Stimulated activated CD8-positive, alpha-beta memory T cell treated with anti-CD3 and anti-CD28 coated beads, Interleukin-4, amount 100 ng/mL, for 4 hours (primary cell): Measurements from ENCODE around the gene NTRK1.

Experiments
- DNase-seq, 2 donors: peaks; one replicate each; pipeline ENCODE4 v3.0.0-alpha.2; 2020; ENCODE audit warnings: low read depth in 2 of 2, low spot score in 1 of 2

Gene NTRK1

DNA sequence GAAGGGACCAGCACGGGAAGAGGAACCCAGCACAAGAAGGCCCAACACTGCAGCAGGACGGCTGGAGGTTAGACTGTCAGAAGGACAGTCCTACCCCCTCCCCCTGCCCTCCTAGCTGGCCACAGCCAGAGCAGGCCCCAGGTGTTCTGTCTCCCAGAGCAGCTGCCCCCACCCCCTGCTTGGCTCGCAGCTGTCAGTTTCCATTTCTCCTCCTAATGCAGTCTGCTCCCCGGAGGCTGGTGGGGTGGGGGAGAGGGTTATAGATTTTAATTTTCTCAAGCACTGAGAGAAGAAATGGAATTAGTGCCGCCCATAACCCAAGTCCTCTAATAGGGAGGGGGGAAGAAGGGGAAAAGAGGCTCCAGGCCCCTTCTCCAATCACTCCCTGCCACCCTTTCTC lies 19.8 kb downstream of the NTRK1 start:
- DNase-seq, result no peak

DNA sequence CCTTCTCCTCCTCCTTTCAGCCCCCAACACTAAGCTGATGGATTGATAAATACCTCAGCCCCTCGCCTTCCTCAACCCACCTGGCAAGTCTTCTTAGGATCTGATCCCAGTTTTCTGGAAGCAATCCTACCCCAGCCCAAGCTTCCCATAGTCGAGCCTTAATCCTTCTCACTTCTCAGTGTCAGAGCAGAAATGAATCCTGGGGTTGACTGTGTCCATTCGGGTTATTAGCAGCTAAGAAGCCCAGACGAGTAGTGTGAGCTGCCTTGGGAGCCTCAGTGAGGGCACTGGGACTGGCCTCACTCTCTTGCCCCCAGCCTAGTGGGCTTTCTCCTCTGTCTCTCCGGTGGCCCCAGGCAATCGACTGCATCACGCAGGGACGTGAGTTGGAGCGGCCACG lies 20.4 kb downstream of the NTRK1 start:
- no peak for DNase-seq

DNA sequence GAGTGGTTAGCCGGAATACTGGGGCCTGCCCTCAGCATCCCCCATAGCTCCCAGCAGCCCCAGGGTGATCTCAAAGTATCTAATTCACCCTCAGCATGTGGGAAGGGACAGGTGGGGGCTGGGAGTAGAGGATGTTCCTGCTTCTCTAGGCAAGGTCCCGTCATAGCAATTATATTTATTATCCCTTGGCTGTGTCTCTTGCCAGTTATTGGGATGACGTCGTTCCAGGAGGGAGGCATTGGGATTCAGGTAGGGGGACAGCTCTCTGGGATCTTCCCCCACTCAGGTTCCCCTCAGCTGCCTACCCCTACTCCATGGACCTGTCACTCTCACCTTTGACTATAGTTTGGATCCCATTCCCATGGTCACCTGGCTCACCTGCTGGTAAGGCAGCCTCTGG lies 21.0 kb downstream of the NTRK1 start:
- DNase-seq, result no peak

DNA sequence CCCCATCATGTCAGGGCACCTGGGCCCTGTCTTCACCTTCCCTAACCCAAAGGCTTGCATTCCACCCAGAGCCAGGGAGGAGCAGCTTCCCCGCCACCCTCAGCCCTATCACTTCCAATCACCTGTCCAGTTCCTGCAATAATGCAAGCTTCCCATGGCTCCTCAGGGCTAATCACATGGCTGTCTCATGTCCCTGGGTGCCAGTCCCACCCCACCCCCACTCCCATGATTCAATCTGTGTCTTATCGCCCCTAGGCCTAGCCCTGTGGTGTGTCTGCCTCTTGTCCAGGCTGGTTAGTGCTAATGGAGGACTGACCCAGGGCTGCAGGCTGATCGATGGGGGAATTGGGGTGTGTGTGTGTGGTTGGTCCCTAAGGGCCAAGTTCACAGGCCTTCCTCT lies 21.9 kb downstream of the NTRK1 start:
- DNase-seq, result no peak

DNA sequence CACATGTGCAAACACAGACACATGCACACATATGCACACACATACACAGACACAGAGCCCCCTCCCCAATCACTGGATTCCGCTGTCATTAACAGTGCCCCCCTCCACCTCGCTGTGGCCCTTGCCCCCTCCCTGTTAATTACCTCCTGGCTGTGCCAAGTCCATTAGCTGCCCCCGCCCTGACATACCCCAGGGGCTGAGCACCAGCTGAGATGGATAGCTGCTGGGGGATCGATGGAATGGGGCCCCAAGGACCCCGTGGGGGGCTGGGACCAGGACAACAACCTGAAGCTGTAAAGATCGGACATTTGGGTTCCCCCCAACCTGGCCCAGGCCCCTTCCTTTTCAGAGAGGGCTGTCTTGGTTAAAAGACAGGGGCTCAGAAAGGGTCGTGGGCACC lies 23.3 kb downstream of the NTRK1 start:
- DNase-seq, result no peak

DNA sequence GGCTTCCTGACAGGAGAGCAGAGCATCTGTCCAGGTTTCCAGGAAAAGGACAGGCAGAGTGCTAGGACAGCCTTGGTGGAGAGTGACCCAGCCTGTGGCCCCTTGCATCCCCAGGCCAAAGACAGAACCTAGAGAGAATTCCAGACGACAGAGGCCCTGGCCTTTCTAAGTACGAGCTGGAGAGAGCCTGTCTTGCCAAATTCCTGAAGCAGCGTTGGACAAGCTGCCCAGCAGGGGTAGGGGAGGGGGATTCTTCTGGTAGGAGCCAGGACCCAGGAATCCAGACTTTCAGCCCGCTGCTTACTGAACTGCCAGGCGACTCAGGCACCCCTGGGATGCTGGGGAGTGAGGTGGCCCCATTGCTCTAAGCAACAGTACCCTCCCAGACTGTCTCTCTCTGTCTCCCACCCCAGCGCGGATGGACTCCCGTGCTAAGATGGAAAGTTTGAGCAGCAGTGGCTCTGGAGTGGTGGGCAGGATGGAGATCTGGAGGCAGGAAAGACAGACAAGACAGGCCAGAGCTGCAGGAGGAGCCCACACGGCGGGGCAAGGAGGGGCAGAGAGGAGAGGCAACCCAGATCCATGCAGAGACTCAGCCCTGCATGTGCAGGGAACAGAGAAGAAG lies 24.0 kb downstream of the NTRK1 start:
- DNase-seq, result no peak

DNA sequence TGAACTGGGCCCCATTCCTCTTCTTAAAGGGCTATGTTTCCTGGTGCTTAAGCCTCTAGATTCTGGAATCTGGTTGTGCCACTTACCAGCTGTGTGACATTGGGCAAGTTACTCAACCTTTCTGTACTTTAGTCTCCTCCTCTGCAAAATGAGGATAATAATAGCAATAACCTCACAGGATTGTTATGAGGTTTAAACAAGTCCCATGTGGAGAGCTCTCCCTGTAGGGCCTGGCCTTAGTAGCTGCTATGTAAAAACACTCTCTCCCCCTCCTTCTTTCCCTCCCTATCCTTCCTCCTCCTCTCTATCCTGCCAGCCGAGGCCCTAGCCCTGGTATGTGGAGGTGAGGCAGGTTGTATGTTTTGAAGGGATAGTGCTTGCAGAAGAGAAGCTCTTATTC lies 24.6 kb downstream of the NTRK1 start:
- no peak for DNase-seq

DNA sequence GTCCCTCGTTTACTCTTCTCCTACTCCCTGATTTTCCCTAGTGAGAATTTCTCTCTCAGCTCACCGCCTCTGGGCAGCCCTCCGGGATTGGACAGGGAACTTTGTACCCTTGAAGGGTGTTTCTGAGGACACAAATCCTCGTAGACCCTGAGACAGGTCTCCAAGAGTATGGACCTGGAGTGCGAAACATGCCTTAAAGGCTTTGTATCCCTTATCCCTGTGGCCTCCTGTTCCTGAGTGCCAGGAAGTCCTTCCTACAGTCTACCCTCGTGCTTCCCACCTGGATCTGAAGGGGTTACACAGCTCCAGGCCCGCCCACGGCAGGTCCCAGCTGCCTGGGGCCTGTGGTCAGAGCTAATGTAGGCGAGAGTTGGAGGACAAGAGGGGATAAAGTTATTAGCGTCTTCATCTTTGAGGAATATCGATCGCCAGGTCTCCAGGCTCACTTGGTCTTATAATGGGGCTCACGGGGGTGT lies 25.3 kb downstream of the NTRK1 start:
- DNase-seq, result no peak

DNA sequence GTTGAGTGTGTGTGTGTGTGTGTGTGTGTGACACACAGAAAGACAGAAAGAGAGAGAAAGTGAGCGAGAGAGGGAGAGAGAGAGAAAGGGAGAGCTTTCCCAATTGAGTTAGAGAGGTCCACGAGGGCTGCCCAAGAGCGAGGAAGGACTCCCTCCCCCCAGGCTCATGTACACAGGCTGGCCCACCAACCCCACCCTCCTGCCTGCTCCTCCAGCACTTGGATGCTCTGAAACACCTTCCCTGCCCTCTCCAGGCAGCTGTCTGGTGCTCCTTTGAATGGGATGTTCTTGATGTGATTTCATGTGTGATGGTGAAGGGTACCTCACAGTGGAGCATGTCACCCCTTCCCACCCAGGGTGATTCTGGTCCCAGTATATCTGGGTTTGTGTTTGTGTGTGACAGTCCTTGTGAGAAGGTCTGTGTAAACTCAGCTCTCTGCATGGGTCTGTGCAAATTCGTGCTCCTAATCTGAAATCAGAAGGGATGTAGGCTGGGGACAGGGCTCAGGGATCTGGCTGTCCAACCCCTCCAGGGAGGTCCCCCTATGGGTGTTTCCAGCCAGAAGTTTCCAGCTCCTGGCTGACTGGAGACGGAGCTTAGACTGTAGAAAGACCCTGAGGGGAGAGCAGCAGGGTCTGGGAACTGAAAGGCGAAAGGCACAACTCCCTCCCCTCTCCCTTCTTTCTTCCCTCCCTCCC lies 26.1 kb downstream of the NTRK1 start:
- no peak for DNase-seq

DNA sequence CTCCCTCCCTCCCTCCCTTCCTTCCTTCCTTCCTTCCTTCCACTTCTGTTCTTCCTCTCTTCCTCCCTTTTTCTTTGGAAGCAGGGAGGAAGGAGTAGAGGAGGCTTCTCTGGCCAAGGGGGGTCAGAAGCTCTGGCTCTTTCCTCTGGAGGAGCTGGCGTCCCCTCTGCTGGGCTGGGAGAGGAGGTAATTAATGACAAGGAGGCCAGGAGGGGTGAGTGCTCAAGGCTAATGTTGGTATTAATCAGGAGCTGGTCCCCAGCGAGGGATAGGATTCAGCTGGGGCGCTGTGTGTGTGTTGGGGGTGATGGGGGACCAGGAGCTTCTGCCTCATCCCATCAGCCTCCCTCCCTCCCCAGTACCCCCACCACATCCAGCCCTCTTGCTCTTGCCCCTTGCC lies 26.7 kb downstream of the NTRK1 start:
- DNase-seq, result no peak

DNA sequence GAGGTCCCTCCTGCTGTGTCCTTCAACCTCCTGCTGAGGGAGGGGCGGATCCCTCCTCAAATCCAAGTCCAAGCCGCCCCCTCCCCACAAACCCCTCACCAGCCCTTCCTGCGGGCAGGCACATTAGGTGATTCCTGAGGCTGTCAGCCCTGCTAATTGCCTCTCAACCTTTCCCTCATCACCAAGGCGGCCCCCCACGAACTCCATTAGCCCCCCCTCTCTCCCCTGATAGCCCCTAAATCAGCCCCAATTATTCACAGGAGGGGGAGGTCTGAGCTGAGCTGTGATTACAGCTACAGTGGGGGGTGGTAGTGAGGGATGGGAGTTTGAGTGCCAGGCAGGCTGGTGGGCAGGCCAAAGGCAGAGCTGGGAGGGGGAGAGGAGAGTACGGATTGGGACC lies 27.1 kb downstream of the NTRK1 start:
- DNase-seq, result no peak

DNA sequence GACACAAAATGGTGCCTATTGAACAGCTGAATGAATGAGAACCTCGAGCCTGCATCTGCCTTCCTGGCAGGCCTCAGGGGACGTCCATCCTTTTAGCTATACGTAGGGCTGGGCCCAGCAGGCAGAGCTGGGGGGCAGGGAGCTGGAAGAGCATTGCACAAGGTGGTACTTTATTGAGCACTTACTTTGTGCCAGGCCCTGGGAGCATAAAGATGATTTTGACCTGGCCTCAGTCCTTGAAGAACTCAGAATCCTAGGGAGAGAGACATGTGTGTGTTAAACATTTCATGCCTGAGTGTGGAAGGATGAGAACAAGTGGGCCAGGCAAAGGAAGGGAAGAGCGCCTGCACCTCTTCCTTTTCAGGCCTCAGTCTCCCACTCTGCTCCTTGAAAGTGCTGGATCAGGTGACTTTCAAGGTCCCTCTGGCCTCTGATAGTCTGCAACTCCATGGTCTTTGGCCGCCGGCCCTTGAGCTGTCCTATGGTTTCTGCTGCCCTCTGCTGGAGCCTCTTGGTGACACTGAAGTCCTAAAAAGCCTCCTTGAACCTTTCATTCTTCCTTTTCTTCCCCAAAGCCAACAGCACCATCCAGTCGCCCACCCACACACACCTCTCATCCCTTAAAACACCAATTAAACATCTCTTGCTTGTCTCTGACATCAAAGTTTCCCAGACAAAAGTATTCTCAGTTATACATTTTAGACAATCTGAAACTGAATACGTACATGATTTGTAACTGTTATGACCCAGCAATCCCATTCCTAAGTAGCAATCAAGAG lies 29.3 kb downstream of the NTRK1 start:
- DNase-seq, result peak; percentile 14 to 27

DNA sequence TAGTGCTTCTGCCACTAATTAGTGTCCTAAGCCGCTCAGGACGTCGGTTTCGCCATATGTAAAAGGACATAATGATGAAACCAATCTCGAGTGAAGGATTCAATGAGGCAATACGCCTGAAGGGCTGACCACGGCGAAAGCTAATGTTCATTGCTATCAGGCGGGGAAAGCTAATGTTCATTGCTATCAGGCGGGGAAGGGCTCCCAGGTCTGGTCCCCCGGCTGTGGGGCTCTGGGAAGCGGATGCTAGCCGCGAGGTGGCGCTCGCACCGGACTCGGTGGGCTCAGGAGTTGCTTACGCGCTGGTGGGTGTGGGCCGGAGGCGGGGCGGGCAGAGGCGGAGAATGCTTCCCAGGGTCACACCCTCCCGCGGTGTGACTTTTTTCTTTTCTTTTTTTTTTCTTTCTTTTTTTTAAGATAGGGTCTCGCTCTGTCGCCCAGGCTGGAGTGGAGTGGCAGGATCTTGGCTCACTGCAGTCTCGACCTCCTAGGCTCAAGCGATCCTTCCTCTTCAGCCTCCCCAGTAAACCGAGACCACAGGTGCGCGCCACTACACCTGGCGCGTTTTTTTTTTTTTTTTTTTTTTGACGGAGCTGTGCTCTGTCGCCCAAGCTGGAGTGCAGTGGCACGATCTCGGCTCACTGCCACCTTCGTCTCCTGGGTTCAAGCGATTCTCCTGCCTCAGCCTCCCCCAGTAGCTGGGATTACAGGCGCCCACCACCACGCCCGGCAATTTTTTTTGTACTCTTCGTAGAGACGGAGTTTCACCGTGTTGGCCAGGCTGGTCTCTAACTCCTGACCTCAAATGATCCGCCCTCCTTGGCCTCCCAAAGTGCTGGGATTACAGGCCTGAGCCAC lies 31.8 kb downstream of the NTRK1 start:
- DNase-seq, result peak; percentile 73 to 76

DNA sequence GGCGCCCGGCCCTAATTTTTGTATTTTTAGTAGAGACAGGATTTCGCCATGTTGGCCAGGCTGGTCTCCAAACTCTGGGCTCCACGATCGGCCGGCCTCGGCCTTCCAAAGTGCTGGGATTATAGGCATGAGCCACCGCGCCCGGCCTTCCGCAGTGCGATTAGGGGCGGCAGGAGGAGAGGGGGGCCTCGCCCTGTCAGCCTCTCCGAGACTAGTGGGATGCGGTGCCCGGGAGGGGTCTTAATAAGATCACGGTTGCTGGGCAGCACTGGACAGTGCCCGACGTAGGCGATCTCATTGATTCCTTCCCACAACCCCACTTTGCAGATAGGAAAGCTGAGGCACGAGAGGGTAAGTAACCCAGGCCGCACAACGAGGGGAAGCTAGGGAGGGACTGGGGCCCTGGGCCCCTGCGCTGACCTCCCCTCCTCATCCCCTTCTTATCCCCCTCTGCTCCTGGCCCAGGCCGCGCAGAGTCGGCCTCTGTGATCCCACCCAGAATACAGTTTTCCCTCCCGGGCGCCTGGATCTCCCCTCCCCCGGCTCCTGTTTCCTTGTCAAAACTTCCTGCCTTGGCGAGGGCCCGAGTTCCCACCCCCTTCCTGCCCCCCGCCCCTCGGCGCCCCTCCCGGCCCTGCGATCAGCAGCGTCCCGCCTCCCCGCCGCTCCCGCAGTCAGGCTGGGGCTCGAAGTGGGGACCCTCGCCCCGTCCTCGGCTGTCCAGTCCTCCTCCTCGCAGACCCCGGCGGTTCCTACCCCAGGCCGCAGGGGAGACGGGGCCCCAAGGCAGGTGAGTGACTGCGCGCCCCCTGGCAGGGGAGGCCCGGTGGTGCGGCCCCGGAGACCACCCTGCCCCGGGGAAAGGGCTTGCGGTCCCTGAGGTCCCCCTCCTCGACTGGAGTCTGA lies 32.6 kb downstream of the NTRK1 start, which contains the start of gene PEAR1:
Gene PEAR1 (plus strand): TSS at position 671 of the 906 bp plus-strand sequence. CDS start 10,209 bp downstream, outside the sequence.
- no peak for DNase-seq

DNA sequence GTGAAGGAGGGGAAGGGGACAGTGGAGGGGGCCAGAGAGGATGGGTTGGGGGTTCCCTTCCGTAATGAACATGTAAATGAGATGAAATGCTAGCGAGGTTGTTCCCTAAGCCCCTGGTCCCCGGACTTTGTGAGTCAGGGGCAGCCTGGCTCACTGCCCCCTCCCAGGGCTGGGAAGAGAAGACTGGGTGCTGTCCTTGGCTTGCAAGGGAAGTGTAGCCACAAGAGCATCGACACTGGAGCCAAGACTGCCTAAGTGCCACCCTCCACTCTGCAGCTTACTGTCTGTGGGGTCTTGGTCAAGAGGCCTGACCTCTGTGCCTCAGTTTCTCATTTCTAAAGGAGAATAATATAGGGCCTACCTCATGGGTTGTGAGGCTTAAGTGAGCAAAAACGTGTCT lies 33.3 kb downstream of the NTRK1 start:
- no peak for DNase-seq

DNA sequence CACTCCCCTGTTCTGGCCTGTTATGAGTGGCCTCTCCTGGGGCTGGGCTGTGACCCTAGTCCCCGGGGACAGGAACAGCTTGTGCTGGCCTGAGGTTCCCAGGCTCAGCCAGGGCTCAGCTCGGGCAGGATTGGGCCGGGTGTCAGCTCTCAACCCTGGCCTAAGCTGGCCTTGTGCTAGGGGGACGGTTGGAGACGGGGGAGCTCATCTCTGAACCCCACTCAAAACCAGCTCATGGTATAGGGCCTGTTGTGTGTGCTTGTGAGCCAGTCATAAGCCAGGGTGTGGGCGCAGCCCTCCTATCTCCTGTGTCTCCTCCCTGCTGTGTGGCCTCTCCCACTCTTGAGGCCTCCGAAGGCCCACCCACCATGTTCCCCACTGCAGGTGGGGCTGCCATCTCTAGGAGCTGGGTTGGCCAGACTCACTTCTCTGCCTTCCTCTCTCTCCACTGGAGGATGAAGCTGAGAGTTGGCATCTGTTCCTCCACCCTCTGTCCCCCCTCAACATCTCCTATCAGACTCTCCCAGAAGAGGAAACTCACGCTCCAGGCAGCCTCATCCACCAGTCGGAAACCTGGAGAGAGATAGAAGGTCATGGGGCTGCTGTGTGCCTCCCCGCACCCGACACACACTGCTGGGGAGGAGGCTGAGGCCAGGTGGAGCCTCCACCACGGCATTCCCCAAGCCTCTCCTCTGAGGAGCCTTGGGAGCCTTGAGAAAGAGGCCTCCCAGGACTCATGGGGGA lies 34.2 kb downstream of the NTRK1 start:
- no peak for DNase-seq

DNA sequence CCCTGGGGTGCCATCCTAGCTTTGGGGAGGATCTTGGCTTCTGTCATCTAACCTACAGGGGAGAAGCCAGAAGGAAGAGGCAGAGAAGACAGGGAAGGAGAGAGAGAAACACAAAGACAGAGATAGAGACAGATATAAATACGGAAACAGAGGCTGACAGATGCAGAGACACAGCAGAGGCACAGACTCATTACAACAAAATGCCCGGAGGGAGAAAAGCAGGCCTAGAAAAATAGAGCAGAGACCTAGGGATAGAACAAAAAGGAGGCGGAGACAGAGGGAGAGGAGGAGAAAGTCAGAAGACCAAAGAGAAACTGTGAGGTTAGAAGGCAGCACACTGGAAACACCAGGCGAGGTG lies 34.8 kb downstream of the NTRK1 start:
- no peak for DNase-seq

DNA sequence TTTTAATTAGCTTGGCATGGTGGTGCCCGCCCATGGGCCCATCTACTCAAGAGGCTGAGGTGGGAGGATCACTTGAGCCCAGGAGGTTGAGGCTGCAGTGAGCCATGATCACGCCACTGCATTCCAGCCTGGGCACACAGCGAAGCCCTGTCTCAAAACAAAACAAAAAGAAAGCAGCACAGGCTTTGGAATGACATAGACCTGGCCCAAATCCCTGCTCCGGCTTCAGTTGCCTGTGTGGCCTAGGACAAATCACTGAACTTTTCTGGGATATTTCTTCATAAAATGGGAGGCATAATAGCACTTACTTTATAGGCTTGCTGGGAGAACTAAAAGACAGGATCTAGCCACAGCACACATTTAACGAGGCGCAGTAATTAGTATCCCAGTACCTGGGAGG lies 35.3 kb downstream of the NTRK1 start:
- no peak for DNase-seq

DNA sequence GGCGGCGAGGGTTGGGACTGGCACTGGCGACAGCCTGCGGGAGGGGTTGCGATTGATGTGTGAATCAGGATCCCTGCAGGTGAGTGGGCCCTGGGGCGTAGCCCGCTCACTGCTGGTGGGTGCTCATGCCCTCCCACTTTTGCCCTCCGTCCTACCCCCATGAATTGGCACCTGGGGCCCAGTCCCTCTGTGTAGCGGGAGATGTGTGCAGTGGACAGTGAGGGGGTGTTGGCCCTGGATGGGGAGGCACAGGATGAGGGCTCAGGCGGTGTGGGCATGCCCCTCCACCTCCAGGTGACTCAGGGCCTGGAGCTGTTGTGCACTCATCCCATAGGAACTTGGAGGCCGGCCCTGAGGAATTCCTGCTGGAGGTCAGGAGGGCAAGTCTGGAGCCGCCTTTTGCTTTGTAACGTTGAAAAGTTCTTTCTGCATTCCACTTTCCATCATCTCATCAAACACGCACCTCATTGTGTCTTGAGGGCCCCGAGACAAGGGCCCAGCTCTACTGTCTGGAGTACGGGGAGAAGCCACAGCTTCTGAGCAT lies 35.9 kb downstream of the NTRK1 start:
- DNase-seq, result no peak
